WTC11 (cell line): ENCODE data around the gene GLOD5.

Experiments
- CREM ChIP-seq: sonication (generic); formaldehyde crosslinking; IDR thresholded peaks from 2 replicates; pipeline ENCODE4 v1.8.1; 2022; ENCODE audit warnings: mild to moderate bottlenecking, missing genetic modification reagents, moderate library complexity
- SMAD3 ChIP-seq: sonication (generic); formaldehyde crosslinking; IDR thresholded peaks from 2 replicates; pipeline ENCODE4 v1.8.0; 2022; ENCODE audit warnings: missing genetic modification reagents, mild to moderate bottlenecking, borderline replicate concordance
- ZNF317 ChIP-seq: sonication (generic); formaldehyde crosslinking; IDR thresholded peaks from 2 replicates; pipeline ENCODE4 v1.8.1; 2023; ENCODE audit warnings: low read depth, mild to moderate bottlenecking, moderate library complexity, missing genetic modification reagents, borderline replicate concordance
- TF ChIP-seq, protein P1 (sequence below): sonication (generic); formaldehyde crosslinking; conservative IDR thresholded peaks from 2 replicates; pipeline ENCODE4 v1.8.1; 2023; ENCODE audit warnings: mild to moderate bottlenecking, low read depth, missing genetic modification reagents, moderate library complexity
- TF ChIP-seq, protein P2 (sequence below): fragments of 250-450 bp; sonication (Bioruptor Pico); IDR thresholded peaks from 2 replicates; pipeline ENCODE4 v1.9.0; 2021; ENCODE audit warnings: mild to moderate bottlenecking
- TF ChIP-seq, protein P3 (sequence below): sonication (generic); formaldehyde crosslinking; IDR thresholded peaks from 2 replicates; pipeline ENCODE4 v1.8.1; 2023; ENCODE audit warnings: mild to moderate bottlenecking, missing genetic modification reagents, moderate library complexity
- TF ChIP-seq, protein P4 (sequence below): fragments of 200-600 bp; IDR thresholded peaks from 2 replicates; pipeline ENCODE4 v1.8.0; 2022; ENCODE audit warnings: antibody characterized with exemption
- TF ChIP-seq, protein P5 (sequence below): sonication (generic); formaldehyde crosslinking; IDR thresholded peaks from 2 replicates; pipeline ENCODE4 v1.8.0; 2022; ENCODE audit warnings: mild to moderate bottlenecking, missing genetic modification reagents
- TF ChIP-seq, protein P6 (sequence below): fragments of 250-450 bp; sonication (Bioruptor Pico); IDR thresholded peaks from 2 replicates; pipeline ENCODE4 v1.9.0; 2021; ENCODE audit warnings: mild to moderate bottlenecking
- TF ChIP-seq, protein P7 (sequence below): fragments of 250-450 bp; sonication (Bioruptor Pico); IDR thresholded peaks from 2 replicates; pipeline ENCODE4 v1.9.0; 2021; ENCODE audit warnings: moderate library complexity, mild to moderate bottlenecking, inconsistent platforms, borderline replicate concordance
- TF ChIP-seq, protein P8 (sequence below): sonication (generic); formaldehyde crosslinking; IDR thresholded peaks from 2 replicates; pipeline ENCODE4 v1.8.1; 2023; ENCODE audit warnings: mild to moderate bottlenecking, missing genetic modification reagents

DNA sequence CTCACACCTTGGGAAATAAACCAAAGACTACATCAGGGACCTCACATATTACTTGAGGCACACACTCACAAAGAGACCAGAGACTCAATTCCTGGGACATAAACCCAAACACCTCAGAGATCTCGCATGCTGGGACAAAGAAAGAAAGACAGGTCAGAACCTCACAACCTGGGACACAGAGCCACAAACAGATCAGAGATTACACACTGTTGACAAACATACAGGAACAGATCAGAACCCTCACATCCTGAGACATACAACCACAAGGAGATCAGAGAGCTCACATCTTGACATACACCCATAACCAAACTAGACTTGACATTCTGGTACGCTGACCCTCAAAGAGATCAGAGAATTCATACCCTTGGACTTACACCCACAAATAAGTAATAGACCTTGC, 47.7 kb upstream of the GLOD5 start:
- TF ChIP-seq, protein P1, sequence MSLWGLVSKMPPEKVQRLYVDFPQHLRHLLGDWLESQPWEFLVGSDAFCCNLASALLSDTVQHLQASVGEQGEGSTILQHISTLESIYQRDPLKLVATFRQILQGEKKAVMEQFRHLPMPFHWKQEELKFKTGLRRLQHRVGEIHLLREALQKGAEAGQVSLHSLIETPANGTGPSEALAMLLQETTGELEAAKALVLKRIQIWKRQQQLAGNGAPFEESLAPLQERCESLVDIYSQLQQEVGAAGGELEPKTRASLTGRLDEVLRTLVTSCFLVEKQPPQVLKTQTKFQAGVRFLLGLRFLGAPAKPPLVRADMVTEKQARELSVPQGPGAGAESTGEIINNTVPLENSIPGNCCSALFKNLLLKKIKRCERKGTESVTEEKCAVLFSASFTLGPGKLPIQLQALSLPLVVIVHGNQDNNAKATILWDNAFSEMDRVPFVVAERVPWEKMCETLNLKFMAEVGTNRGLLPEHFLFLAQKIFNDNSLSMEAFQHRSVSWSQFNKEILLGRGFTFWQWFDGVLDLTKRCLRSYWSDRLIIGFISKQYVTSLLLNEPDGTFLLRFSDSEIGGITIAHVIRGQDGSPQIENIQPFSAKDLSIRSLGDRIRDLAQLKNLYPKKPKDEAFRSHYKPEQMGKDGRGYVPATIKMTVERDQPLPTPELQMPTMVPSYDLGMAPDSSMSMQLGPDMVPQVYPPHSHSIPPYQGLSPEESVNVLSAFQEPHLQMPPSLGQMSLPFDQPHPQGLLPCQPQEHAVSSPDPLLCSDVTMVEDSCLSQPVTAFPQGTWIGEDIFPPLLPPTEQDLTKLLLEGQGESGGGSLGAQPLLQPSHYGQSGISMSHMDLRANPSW (CRISPR knock-in tag): no peak
- TF ChIP-seq, protein P2, sequence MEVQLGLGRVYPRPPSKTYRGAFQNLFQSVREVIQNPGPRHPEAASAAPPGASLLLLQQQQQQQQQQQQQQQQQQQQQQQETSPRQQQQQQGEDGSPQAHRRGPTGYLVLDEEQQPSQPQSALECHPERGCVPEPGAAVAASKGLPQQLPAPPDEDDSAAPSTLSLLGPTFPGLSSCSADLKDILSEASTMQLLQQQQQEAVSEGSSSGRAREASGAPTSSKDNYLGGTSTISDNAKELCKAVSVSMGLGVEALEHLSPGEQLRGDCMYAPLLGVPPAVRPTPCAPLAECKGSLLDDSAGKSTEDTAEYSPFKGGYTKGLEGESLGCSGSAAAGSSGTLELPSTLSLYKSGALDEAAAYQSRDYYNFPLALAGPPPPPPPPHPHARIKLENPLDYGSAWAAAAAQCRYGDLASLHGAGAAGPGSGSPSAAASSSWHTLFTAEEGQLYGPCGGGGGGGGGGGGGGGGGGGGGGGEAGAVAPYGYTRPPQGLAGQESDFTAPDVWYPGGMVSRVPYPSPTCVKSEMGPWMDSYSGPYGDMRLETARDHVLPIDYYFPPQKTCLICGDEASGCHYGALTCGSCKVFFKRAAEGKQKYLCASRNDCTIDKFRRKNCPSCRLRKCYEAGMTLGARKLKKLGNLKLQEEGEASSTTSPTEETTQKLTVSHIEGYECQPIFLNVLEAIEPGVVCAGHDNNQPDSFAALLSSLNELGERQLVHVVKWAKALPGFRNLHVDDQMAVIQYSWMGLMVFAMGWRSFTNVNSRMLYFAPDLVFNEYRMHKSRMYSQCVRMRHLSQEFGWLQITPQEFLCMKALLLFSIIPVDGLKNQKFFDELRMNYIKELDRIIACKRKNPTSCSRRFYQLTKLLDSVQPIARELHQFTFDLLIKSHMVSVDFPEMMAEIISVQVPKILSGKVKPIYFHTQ (CRISPR knock-in tag): no peak
- TF ChIP-seq, protein P3, sequence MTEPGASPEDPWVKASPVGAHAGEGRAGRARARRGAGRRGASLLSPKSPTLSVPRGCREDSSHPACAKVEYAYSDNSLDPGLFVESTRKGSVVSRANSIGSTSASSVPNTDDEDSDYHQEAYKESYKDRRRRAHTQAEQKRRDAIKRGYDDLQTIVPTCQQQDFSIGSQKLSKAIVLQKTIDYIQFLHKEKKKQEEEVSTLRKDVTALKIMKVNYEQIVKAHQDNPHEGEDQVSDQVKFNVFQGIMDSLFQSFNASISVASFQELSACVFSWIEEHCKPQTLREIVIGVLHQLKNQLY: no peak
- TF ChIP-seq, protein P4, sequence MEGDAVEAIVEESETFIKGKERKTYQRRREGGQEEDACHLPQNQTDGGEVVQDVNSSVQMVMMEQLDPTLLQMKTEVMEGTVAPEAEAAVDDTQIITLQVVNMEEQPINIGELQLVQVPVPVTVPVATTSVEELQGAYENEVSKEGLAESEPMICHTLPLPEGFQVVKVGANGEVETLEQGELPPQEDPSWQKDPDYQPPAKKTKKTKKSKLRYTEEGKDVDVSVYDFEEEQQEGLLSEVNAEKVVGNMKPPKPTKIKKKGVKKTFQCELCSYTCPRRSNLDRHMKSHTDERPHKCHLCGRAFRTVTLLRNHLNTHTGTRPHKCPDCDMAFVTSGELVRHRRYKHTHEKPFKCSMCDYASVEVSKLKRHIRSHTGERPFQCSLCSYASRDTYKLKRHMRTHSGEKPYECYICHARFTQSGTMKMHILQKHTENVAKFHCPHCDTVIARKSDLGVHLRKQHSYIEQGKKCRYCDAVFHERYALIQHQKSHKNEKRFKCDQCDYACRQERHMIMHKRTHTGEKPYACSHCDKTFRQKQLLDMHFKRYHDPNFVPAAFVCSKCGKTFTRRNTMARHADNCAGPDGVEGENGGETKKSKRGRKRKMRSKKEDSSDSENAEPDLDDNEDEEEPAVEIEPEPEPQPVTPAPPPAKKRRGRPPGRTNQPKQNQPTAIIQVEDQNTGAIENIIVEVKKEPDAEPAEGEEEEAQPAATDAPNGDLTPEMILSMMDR: no peak
- TF ChIP-seq ZNF317 (CRISPR knock-in tag) (no peak), SMAD3 (no peak), CREM (no peak)
- TF ChIP-seq, protein P5, sequence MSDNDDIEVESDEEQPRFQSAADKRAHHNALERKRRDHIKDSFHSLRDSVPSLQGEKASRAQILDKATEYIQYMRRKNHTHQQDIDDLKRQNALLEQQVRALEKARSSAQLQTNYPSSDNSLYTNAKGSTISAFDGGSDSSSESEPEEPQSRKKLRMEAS: no peak
- TF ChIP-seq, protein P6, sequence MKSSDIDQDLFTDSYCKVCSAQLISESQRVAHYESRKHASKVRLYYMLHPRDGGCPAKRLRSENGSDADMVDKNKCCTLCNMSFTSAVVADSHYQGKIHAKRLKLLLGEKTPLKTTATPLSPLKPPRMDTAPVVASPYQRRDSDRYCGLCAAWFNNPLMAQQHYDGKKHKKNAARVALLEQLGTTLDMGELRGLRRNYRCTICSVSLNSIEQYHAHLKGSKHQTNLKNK (CRISPR knock-in tag): no peak
- TF ChIP-seq, protein P7, sequence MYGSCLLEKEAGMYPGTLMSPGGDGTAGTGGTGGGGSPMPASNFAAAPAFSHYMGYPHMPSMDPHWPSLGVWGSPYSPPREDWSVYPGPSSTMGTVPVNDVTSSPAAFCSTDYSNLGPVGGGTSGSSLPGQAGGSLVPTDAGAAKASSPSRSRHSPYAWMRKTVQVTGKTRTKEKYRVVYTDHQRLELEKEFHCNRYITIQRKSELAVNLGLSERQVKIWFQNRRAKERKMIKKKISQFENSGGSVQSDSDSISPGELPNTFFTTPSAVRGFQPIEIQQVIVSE (CRISPR knock-in tag): no peak
- TF ChIP-seq, protein P8, sequence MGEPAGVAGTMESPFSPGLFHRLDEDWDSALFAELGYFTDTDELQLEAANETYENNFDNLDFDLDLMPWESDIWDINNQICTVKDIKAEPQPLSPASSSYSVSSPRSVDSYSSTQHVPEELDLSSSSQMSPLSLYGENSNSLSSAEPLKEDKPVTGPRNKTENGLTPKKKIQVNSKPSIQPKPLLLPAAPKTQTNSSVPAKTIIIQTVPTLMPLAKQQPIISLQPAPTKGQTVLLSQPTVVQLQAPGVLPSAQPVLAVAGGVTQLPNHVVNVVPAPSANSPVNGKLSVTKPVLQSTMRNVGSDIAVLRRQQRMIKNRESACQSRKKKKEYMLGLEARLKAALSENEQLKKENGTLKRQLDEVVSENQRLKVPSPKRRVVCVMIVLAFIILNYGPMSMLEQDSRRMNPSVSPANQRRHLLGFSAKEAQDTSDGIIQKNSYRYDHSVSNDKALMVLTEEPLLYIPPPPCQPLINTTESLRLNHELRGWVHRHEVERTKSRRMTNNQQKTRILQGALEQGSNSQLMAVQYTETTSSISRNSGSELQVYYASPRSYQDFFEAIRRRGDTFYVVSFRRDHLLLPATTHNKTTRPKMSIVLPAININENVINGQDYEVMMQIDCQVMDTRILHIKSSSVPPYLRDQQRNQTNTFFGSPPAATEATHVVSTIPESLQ (CRISPR knock-in tag): no peak
